GM12801 (cell line): ENCODE data around the gene ARFGAP1.

Experiments
- CTCF ChIP-seq: IDR thresholded peaks from one replicate; pipeline ENCODE4 v1.5.1; 2011; ENCODE audit warnings: control low read depth; ENCODE audit not compliant: insufficient read length; ENCODE audit errors: extremely low read depth

The ARFGAP1 gene

GRCh38 chr20:63334356-63334755, 61.7 kb downstream of the ARFGAP1 start:
- no peak for TF ChIP-seq CTCF

GRCh38 chr20:63335711-63336110, 63.1 kb downstream of the ARFGAP1 start:
- no peak for TF ChIP-seq CTCF

- TF ChIP-seq CTCF: no peak
Observed at GRCh38 chr20:63336232-63336752, 63.7 kb downstream of the ARFGAP1 start.

GRCh38 chr20:63337786-63338420, 65.3 kb downstream of the ARFGAP1 start:
- TF ChIP-seq CTCF: no peak
